GM12872 (cell line): ENCODE measurements around the gene NYAP2.

Experiments used
- TF ChIP-seq, protein P1 (sequence below): IDR thresholded peaks from 3 replicates; pipeline ENCODE4 v1.5.1; 2011; ENCODE audit warnings: low read depth, mild to moderate bottlenecking, low read length, moderate library complexity; ENCODE audit not compliant: insufficient read depth

The NYAP2 gene

DNA sequence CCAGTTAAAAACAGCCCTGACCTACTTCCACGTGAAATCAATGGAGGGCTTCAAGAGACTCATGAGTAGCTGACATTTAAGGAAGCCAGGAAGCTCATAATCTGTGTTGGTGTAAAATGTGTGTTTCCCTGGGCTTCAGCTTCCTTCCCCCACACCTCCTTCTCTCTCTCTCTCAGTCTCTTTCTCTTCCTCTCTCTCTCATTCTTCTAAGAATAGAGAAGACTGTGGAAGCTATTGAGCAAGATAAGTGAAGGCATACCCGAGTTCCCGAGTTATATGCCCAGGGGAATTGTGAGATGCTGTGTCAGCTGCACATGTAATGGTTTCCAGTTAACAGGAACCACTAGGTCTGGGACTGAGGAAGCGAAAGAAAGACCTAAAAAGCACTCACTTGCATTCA lies 199.4 kb downstream of the NYAP2 start:
- TF ChIP-seq, protein P1, sequence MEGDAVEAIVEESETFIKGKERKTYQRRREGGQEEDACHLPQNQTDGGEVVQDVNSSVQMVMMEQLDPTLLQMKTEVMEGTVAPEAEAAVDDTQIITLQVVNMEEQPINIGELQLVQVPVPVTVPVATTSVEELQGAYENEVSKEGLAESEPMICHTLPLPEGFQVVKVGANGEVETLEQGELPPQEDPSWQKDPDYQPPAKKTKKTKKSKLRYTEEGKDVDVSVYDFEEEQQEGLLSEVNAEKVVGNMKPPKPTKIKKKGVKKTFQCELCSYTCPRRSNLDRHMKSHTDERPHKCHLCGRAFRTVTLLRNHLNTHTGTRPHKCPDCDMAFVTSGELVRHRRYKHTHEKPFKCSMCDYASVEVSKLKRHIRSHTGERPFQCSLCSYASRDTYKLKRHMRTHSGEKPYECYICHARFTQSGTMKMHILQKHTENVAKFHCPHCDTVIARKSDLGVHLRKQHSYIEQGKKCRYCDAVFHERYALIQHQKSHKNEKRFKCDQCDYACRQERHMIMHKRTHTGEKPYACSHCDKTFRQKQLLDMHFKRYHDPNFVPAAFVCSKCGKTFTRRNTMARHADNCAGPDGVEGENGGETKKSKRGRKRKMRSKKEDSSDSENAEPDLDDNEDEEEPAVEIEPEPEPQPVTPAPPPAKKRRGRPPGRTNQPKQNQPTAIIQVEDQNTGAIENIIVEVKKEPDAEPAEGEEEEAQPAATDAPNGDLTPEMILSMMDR = no peak

DNA sequence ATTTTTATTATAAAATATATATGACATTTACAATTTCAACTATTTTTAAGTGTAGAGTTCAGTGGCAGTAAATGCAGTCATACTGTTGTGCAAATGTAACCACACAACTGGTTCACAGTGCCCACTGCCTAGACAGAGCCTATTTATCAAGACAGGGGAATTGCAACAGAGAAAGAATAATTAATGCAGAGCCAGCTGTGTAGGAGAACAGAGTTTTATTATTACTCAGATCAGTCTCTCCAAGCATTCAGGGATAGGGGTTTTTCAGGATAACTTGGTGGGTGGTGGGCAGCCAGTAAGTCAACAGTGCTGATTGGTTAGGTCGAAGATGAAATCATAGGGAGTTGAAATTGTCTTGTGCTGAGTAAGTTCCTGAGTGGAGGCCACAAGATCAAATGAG lies 200.3 kb downstream of the NYAP2 start:
- TF ChIP-seq, protein P1 = no peak

DNA sequence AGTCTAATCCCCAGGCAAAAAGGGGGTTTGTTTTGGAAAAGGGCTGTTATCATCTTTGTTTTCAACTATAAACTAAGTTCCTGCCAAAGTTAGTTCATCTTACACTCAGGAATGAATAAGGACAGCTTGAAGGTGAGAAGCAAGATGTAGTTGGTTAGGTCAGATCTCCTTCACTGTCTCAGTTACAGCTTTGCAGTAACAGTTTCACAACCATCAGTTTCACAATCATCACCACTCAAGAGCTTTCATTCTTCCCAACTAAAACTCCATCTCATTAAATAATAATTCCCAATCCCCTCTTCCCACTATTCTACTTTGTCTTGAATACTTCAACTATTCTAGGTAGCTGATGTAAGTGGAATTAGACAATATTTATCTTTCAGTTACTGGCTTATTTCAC lies 200.9 kb downstream of the NYAP2 start:
- TF ChIP-seq, protein P1 = no peak

DNA sequence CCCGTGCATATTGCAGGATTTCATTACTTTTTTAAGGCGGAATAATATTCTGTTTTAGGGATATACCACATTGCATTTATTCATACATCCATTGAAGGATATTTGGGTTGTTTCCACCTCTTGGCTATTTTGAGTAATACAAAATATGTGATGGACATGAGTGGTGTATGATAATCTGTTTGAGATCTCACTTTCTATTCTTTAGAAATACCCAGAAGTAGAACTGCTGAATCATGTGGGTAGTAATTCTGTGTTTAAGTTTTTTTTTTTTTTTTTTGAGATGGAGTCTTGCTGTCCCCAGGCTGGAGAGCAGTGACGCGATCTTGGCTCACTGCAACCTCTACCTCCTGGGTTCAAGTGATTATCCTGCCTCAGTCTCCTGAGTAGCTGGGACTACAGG lies 201.4 kb downstream of the NYAP2 start:
- TF ChIP-seq, protein P1 = no peak

DNA sequence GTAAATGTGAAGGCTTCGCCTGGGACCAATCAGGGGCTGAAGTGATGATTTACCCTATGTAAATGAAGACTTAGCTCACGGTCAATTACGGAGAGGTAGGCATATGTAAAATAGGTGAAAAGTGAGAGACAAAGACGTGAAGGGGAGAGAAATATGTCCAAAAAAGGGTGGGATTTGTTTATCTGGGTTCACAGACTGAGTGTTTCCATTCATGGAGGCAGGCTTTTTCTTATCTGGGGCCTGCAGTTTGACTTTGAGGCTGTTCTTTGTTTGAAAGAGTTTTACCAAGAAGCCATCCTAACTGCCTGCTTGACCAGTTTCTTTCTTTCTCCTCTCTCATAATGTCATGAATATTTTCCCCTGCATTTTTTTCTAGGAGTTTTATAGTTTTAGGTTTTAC lies 202.7 kb downstream of the NYAP2 start:
- TF ChIP-seq, protein P1 = no peak

DNA sequence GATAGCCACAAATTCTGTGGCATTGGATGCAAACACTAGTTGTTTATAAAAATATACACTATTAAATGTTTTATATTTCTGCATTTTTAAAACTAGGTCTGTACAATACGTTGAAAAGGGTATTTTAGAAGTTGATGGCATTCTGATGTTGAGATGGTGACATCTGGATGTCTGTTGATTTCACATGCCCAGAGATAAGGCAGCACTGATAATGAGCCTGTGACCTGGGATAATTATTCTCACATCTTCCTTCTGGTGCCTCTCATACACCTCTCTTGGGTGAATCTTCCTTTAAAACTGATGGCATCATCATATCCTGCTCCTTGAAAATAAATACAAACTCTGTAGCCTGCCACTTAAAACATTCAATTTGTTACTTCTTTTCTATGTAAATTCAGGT lies 208.6 kb downstream of the NYAP2 start:
- TF ChIP-seq, protein P1 = no peak

DNA sequence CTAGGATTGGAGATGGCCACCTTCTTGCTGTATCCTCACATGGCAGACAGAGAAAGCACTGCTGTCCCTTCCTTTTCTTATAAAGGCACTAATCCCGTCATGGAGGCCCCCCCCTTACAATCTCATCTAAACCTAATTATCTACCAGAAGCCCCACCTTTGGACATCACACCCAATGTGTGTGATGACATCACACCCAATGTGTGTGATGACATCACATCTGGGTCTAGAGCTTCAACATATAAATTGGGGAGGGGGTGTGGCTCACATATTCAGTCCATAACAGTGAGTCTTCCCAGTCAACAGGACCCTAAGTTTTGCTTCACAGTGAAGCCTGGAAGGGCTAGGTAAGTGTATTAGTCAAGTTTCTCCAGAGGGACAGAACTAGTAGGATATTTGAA lies 213.1 kb downstream of the NYAP2 start:
- TF ChIP-seq, protein P1 = no peak

DNA sequence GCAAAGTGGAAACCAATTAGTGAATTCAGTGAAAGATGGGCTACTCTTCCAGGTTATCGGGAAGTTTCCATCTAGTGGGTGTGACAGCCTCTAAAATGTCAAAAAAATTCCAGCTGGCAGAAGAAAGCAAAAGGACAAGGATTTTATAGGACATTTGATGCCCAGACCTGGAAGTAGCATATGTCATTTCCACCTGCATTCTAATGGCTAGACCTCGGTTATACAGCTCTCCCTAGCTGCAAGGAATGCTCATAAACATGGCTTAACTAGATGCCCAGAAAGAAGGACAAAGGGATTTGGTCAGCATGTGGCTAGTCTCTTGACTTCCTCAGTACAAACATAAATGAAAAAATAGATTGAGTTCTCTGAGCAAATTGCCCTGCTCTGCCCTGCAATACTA lies 215.4 kb downstream of the NYAP2 start:
- TF ChIP-seq, protein P1 = no peak
